CD4-positive, alpha-beta T cell (primary cell): ENCODE results near the gene CR1L. TPM values are rescaled to one million over a fixed set of nuclear protein-coding genes. Genes with fewer than 3 reads are reported as not detected.

ENCODE experiments used
- ATAC-seq: fragments of 200-7000 bp; cut with Tn5 transposase; one replicate; pipeline ENCODE4 v1.10.0; 2022; ENCODE audit warnings: mild to moderate bottlenecking; ENCODE audit not compliant: poor library complexity
- CTCF ChIA-PET: fragments of 350-600 bp; sonication (Branson Sonifier 250); formaldehyde crosslinking; loops from one replicate; lab custom pipeline; 2021; ENCODE audit warnings: antibody characterized with exemption, inconsistent platforms; lab: Charles Lee
- POLR2A ChIA-PET: fragments of 350-600 bp; sonication (Branson Sonifier 250); formaldehyde crosslinking; loops from one replicate; lab custom pipeline; 2021; ENCODE audit warnings: antibody characterized with exemption, inconsistent platforms; lab: Charles Lee
- DNase-seq, 14 experiments: peaks; one replicate each; pipeline ENCODE4 v3.0.0-alpha.2; 2013 to 2020; ENCODE audit warnings: mixed read lengths in 2 of 14
- H3K27ac ChIP-seq, 2 donors: one replicate each; pipeline versions ENCODE4 v1.5.1 to v1.7.0; 2013; ENCODE audit warnings: low read length in 2 of 2, low read depth in 1 of 2, mild to moderate bottlenecking in 1 of 2
- H3K27me3 ChIP-seq, 2 experiments: 1 replicate in 1 of 2; 2 replicates in 1 of 2; pipeline versions ENCODE4 v1.6.1 to v1.7.0; 2013; ENCODE audit warnings: low read length in 2 of 2, control low read depth in 1 of 2, mild to moderate bottlenecking in 1 of 2, moderate library complexity in 1 of 2; ENCODE audit not compliant: insufficient read depth in 2 of 2, control insufficient read depth in 1 of 2
- H3K36me3 ChIP-seq: one replicate; pipeline ENCODE4 v1.6.1; 2013; ENCODE audit warnings: low read length, control low read depth; ENCODE audit not compliant: insufficient read depth
- H3K4me1 ChIP-seq: one replicate; pipeline ENCODE4 v1.6.1; 2013; ENCODE audit warnings: low read length, control low read depth; ENCODE audit not compliant: insufficient read depth
- H3K4me3 ChIP-seq: one replicate; pipeline ENCODE4 v1.5.1; 2013; ENCODE audit warnings: mild to moderate bottlenecking, low read length, moderate library complexity
- H3K9me3 ChIP-seq, 2 experiments: 1 replicate in 1 of 2; 2 replicates in 1 of 2; pipeline versions ENCODE4 v1.6.1 to v1.7.0; 2013; ENCODE audit warnings: low read length in 2 of 2, mild to moderate bottlenecking in 2 of 2, control low read depth in 1 of 2, moderate library complexity in 1 of 2; ENCODE audit not compliant: control insufficient read depth in 1 of 2, insufficient read depth in 1 of 2
- H3K27ac Mint-ChIP-seq: one replicate; pipeline ENCODE4 v1.8.0; 2020; ENCODE audit warnings: mixed read lengths
- H3K27me3 Mint-ChIP-seq: one replicate; pipeline ENCODE4 v1.8.0; 2021; ENCODE audit warnings: mixed read lengths
- H3K36me3 Mint-ChIP-seq: one replicate; pipeline ENCODE4 v1.8.0; 2021; ENCODE audit warnings: low read depth, mixed read lengths
- H3K4me1 Mint-ChIP-seq: one replicate; pipeline ENCODE4 v1.8.0; 2021; ENCODE audit warnings: low read depth, mixed read lengths
- H3K4me3 Mint-ChIP-seq: one replicate; pipeline ENCODE4 v1.8.0; 2020; ENCODE audit warnings: mild to moderate bottlenecking, mixed read lengths
- H3K9me3 Mint-ChIP-seq: one replicate; pipeline ENCODE4 v1.8.0; 2020; ENCODE audit warnings: mixed read lengths
- intact Hi-C, 2 experiments: fragments of 100-400 bp; cut with DNase I in 1 of 2; cut with micrococcal nuclease in 1 of 2; formaldehyde crosslinking; loops; one replicate each; pipeline versions ENCODE4 v1.15.1 to v1.9.0; 2023 to 2025; cut with DNase I, micrococcal nuclease
- total RNA-seq, 174 experiments: library from RNA in 2 of 174; stranded (reverse) in 2 of 174; gene quantifications; one replicate each; pipeline ENCODE4 v1.2.3 and lab custom pipeline; 2021 to 2026
- TF ChIP-seq, protein P1 (sequence below): fragments of 200-600 bp; IDR thresholded peaks from one replicate; pipeline ENCODE4 v1.8.0; 2022; ENCODE audit warnings: antibody characterized with exemption, mild to moderate bottlenecking

CR1L gene
- total RNA-seq, 2 experiments from 2014 or later, result not detected

DNA sequence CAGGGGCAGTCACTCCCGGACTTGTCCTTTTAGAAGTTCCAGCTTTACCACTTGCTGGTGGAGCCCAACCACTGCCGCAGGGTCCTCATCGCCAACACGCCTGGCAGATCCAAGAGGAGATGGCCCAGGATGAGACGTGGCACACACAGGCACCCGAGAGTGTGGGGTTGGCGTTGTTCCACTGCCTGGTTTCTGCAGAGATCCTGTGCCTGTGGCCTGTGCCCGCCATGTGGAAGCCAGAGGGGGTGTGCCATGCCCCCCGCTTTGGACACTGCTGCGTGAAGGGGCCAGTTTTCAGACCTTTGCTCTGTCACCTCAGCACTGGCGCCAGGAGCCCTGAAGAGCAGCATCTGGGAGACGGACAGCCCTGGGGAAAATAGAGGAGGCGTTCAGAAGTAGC, 117.7 kb downstream of the CR1L start:
- H3K27ac ChIP-seq, result no peak overlapping the region
- Mint-ChIP-seq H3K4me3 (no peak overlapping the region), H3K27me3 (no peaks in the 10 kb centered on the region), H3K36me3 (peaks cover 98% of the 10 kb centered on the region), H3K27ac (no peak overlapping the region), H3K4me1 (peaks cover 11% of the 10 kb centered on the region), H3K9me3 (no peaks in the 10 kb centered on the region)
- no peak overlapping the region for H3K4me3 ChIP-seq
- peaks cover 76% of the 10 kb centered on the region for H3K36me3 ChIP-seq
- H3K4me1 ChIP-seq, result no peaks in the 10 kb centered on the region
- H3K27me3 ChIP-seq, result no peaks in the 10 kb centered on the region
- no peak for DNase-seq
- ChIA-PET CTCF (no interaction called here), POLR2A (no interaction called here)
- H3K9me3 ChIP-seq, result peaks cover 0 to 6% of the 10 kb centered on the region in 2 experiments
- no peak for ATAC-seq
- intact Hi-C loops, result no loop called here
- TF ChIP-seq, protein P1, sequence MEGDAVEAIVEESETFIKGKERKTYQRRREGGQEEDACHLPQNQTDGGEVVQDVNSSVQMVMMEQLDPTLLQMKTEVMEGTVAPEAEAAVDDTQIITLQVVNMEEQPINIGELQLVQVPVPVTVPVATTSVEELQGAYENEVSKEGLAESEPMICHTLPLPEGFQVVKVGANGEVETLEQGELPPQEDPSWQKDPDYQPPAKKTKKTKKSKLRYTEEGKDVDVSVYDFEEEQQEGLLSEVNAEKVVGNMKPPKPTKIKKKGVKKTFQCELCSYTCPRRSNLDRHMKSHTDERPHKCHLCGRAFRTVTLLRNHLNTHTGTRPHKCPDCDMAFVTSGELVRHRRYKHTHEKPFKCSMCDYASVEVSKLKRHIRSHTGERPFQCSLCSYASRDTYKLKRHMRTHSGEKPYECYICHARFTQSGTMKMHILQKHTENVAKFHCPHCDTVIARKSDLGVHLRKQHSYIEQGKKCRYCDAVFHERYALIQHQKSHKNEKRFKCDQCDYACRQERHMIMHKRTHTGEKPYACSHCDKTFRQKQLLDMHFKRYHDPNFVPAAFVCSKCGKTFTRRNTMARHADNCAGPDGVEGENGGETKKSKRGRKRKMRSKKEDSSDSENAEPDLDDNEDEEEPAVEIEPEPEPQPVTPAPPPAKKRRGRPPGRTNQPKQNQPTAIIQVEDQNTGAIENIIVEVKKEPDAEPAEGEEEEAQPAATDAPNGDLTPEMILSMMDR, result no peak

DNA sequence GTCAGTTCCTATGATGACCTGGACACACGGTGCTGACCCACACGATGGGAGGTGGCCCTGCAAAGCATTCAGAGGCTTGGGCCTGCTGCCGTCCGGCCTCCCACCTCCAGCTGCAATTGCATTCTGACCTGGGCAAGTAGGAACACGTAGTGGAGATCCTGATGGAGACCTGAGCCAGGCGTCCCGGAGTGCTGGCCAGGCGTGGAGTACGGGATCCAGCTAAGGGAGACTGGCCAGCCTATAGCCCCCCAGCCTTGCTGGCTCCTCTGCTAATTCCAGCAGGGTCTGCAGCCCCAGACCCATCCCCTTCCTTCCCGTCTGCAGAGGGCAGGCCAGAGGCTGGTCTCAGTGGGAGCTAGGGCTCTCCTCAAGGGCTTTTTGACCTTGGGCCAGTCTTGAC, 118.2 kb downstream of the CR1L start:
- POLR2A ChIA-PET, result no interaction called here

DNA sequence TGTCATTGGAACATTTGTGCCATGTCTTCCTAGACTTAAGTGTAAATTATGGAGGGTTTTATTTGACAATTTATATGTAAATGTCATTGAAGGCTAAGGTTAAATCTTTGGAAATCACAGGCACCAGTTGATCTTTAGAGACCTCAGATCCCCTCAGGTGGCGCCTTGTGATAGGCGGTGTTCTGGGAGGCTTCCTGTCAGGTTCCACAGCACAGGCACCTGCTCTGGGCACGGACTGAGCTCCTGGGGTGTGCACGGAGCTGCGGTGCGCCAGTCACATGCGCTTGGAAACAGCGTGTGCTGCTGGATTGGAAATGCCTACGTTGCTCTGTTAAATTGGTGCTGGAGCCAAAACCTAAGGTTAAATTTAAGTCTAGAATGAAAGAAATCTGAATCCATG, 119.0 kb downstream of the CR1L start:
- peaks cover 98% of the 10 kb centered on the region for H3K36me3 Mint-ChIP-seq
- CTCF ChIA-PET, result no interaction called here
- H3K4me1 Mint-ChIP-seq, result peaks cover 5% of the 10 kb centered on the region

More for the DNA sequence above, 118.2 kb downstream of the CR1L start:
- no peak for ATAC-seq
- Histone ChIP-seq H3K27ac (no peak overlapping the region), H3K36me3 (peaks cover 72% of the 10 kb centered on the region), H3K9me3 (peaks cover 0 to 6% of the 10 kb centered on the region in 2 experiments), H3K27me3 (no peaks in the 10 kb centered on the region), H3K4me3 (no peak overlapping the region), H3K4me1 (no peaks in the 10 kb centered on the region)
- H3K36me3 Mint-ChIP-seq, result peaks cover 98% of the 10 kb centered on the region
- H3K4me3 Mint-ChIP-seq, result no peak overlapping the region
- TF ChIP-seq, protein P1, result no peak
- intact Hi-C loops, result no loop called here
- no peak overlapping the region for H3K27ac Mint-ChIP-seq
- peaks cover 9% of the 10 kb centered on the region for H3K4me1 Mint-ChIP-seq
- DNase-seq, result no peak
- CTCF ChIA-PET, result no interaction called here
- H3K27me3 Mint-ChIP-seq, result no peaks in the 10 kb centered on the region
- H3K9me3 Mint-ChIP-seq, result no peaks in the 10 kb centered on the region

More for the DNA sequence above, 119.0 kb downstream of the CR1L start:
- Histone ChIP-seq H3K9me3 (peaks cover 0 to 6% of the 10 kb centered on the region in 2 experiments), H3K27ac (no peak overlapping the region), H3K4me3 (no peak overlapping the region), H3K27me3 (no peaks in the 10 kb centered on the region), H3K36me3 (peaks cover 70% of the 10 kb centered on the region), H3K4me1 (no peaks in the 10 kb centered on the region)
- DNase-seq, result no peak
- Mint-ChIP-seq H3K9me3 (no peaks in the 10 kb centered on the region), H3K27me3 (no peaks in the 10 kb centered on the region), H3K27ac (no peak overlapping the region), H3K4me3 (no peak overlapping the region)
- TF ChIP-seq, protein P1, result no peak
- POLR2A ChIA-PET, result no interaction called here
- intact Hi-C loops, result no loop called here
- no peak for ATAC-seq
